Activated T-cell treated with anti-CD3 and anti-CD28 coated beads for 48 hours (primary cell): ENCODE measurements around the gene PKD2.
"Not testable (repeated sequence)": the region's sequence is repeated elsewhere in the genome, so short reads cannot be mapped to it uniquely, and the experiment has no call there.

ENCODE experiments used
- DNase-seq: peaks from one replicate; pipeline ENCODE4 v3.0.0-alpha.2; 2020; ENCODE audit warnings: low read depth

PKD2 gene

DNA sequence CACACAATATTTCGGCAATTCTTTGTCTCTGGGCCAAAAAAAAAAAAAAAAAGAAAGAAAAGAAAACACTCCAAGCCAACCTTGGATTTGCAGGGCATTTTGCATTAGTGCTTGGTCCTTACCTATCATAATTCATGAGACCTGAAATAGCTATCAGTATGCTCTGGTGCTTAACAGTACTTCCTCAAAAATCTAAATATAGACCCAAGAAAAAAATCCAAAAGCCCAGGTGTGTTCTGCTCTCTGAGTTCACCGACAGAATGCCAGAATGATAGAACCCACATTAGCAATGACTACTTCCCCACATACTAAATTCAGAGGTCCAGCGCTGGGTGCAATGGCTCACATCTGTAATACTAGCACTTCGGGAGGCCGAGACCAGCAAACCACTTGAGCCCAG, 108.2 kb downstream of the PKD2 start:
- no peak for DNase-seq

DNA sequence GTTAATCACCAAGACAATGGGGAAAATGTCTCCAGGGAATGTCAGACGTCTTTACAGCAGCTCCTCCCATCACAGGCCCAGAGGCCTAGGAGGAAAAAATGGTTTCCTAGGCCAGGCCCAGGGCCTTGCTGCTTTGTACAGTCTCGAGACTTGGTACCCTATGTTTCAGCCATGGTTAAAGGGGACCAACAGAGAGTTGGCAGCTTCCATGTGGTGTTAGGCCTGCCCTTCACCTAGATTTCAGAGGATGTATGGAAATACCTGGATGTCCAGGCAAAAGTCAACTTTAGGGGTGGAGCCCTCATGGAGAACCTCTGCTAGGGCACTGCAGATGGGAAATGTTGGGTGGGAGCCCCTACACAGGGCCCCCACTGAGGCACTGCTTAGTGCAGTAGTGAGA, 112.5 kb downstream of the PKD2 start:
- no peak for DNase-seq

DNA sequence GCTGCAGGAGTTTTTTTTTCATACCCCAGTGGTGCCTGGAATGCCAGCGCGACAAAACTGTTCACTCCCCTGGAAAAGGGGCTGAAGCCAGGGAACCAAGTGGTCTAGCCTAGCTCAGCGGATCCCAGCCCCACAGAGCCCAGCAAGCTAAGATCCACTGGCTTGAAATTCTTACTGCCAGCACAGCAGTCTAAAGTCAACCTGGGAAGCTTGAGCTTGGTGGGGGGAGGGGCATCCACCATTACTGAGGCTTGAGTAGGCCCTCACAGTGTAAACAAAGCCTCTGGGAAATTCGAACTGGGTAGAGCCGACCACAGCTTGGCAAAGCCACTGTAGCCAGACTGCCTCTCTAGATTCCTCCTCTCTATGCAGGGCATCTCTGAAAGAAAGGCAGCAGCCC, 114.8 kb downstream of the PKD2 start:
- not testable (repeated sequence) for DNase-seq
